Heart left ventricle (tissue), 16 donors: ENCODE measurements around the gene ZCCHC3. TPM values are rescaled to one million over a fixed set of nuclear protein-coding genes. Genes with fewer than 3 reads are reported as not detected.
"Not testable (repeated sequence)": the region's sequence is repeated elsewhere in the genome, so short reads cannot be mapped to it uniquely, and the experiment has no call there.

Experiments
- ATAC-seq, 4 donors: fragments of 200-7000 bp; cut with Tn5 transposase; one replicate each; pipeline ENCODE4 v1.9.1; 2020 to 2022; ENCODE audit warnings: moderate library complexity in 4 of 4, mild to moderate bottlenecking in 3 of 4, moderate number of reproducible peaks in 1 of 4
- DNase-seq, 5 donors: peaks; one replicate each; pipeline ENCODE4 v3.0.0-alpha.2; 2020
- H3K27ac ChIP-seq, 12 donors: fragments of 200-600 bp; sonication (generic) in 4 of 12; one replicate each; pipeline versions ENCODE4 v1.5.0 to v1.8.0; 2016 to 2022; ENCODE audit warnings: mild to moderate bottlenecking in 2 of 12
- H3K27me3 ChIP-seq, 9 donors: fragments of 200-600 bp; sonication (generic) in 2 of 9; one replicate each; pipeline versions ENCODE4 v1.5.1 to v1.8.0; 2016 to 2022; ENCODE audit warnings: mild to moderate bottlenecking in 3 of 9
- H3K36me3 ChIP-seq, 9 donors: fragments of 200-600 bp; sonication (generic) in 2 of 9; one replicate each; pipeline versions ENCODE4 v1.5.0 to v1.8.0; 2018 to 2022; ENCODE audit warnings: mild to moderate bottlenecking in 2 of 9
- H3K4me1 ChIP-seq, 12 donors: fragments of 200-600 bp; sonication (generic) in 4 of 12; one replicate each; pipeline versions ENCODE4 v1.5.0 to v1.8.0; 2016 to 2022; ENCODE audit warnings: mild to moderate bottlenecking in 3 of 12
- H3K4me3 ChIP-seq, 12 donors: fragments of 200-600 bp; sonication (generic) in 4 of 12; one replicate each; pipeline versions ENCODE4 v1.5.0 to v1.8.0; 2017 to 2022; ENCODE audit warnings: mild to moderate bottlenecking in 9 of 12, moderate library complexity in 4 of 12
- H3K9me3 ChIP-seq, 12 donors: fragments of 200-600 bp; sonication (generic) in 4 of 12; one replicate each; pipeline versions ENCODE4 v1.5.0 to v1.8.0; 2016 to 2022; ENCODE audit warnings: mild to moderate bottlenecking in 1 of 12
- POLR2A ChIP-seq, 2 donors: fragments of 450-650 bp; IDR thresholded peaks; one replicate each; pipeline ENCODE4 v1.6.1; 2017; ENCODE audit warnings: antibody characterized with exemption in 2 of 2, mild to moderate bottlenecking in 2 of 2, moderate library complexity in 2 of 2
- WGBS, 4 donors: extraction: QIAGEN DNeasy Blood & Tissue Kit in 2 of 4; methylation state at CpG; one replicate each; pipeline versions ENCODE4 v1.1.5 to v1.1.7; 2013 to 2018; 5-methylcytosine and 5-hydroxymethylcytosine counted together
- intact Hi-C, 10 donors: fragments of 100-400 bp; cut with DNase I; formaldehyde crosslinking; loops; one replicate each; pipeline versions ENCODE4 v1.11.1 to v1.14.2; 2022
- polyA plus RNA-seq, 2 donors: library from polyadenylated mRNA; stranded (reverse); fragments of 200-250 nt; gene quantifications; one replicate each; pipeline ENCODE4 v1.2.3, GENCODE V29; 2013
- total RNA-seq, 9 donors: library from RNA; depleted of rRNA in 2 of 9; stranded (reverse); fragments of >200 nt in 2 of 9; fragmentation: NEBNext Ultra II Directional in 3 of 9; extraction: Animal tissue kit (Norgen Biotek cat#: 25700) in 3 of 9; gene quantifications; one replicate each; pipeline versions ENCODE4 v1.1.0 to v1.2.4, GENCODE V29; 2016 to 2023
- TF ChIP-seq, protein P1 (sequence below), 12 donors: fragments of 200-600 bp; sonication (generic) in 4 of 12; IDR thresholded peaks; one replicate each; pipeline versions ENCODE4 v1.5.0 to v1.8.0; 2018 to 2022; ENCODE audit warnings: antibody characterized with exemption in 12 of 12, mild to moderate bottlenecking in 5 of 12
- donor health status: ischemic (EF 13 %, LVEDD 7.1; RV severe dilation, severe dysfunction).
- donor health status: healthy with polysubstance abuse.
- donor health status: DM: no; HTN: yes; CAD: no.
- donor health status: DM: no; HTN: no; CAD: no.
- donor health status: ischemic (EF 25% LVEDD 6.9; RV normal size, moderate dysfunction).
- donor health status: ischemic (EF 25% LVEDD 5.7; RV mildly dilated, moderate dysfunction).
- donor health status: healthy.
- donor health status: DM: yes; HTN: yes; CAD: no.
- donor health status: ischemic (EF 35%, LVEDD 5.7; RV mildly dilated, moderate dysfunction).
- donor health status: nonischemic (EF 11% LVEDD 7.7; RV severe dilation, severe dysfunction).
- donor health status: DM: yes; HTN: yes; CAD: no.
- donor health status: PGD.
- donor health status: ischemic (EF 29% LVEDD 5.4; RV normal size, mild dysfunction).
- donor health status: nonischemic (EF 23%, LVEDD 6.1; RV moderate dilation, normal function).

ZCCHC3 gene
- total and polyA plus RNA-seq, 11 donors: 6.9 to 15.3 (median 9.6) TPM

DNA sequence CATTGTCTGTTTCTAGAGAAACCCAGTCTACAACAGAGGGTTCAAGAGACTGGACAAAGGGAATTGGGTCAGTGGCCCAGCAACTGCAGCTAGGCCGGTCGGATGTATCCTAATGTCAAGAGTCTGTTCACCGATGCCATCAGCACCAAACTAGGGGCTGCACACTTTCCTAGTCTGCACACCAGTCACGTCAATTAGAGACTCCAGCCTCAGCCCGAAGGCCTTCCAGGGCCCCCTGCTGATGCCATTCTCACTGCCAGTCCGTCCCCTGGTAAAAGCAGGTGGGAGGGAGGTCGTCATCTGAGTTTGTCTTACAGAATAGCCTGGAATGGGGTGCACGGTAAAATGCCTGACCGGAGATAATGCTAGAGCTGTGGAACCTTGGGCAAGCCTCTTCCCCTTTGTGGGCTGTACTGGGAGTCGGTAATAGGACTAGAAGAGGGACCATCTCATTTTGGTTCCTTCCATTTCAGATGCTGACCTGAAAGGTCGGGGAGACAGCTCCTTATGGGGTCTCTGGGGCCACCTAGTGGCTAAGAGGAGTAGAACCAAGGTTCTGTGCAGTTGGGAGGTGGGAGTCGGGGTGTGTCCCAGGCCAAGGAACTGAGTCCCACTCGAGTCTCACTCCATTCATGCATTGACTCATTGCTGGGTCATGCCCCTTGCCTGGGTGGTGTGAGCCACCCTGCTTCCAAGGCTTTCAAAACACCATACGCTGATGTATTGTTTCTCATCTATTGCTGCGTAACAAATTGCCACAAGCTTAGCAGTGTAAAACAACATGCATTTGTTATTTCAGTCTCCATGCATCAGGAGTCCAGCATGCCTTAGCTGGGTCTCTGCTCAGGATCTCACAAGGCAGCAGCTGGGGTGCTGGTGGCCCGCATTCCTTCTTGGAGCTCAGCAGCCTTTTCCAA lies 33.1 kb downstream of the ZCCHC3 start:
- H3K4me3 ChIP-seq: no peak overlapping the region
- 46 to 57% (median 51%) methylated on average over 16 of the region's 16 CpGs for WGBS, 4 donors
- DNase-seq (peak in 4 of 5 donors; percentile 47 to 57 (median 49)), ATAC-seq (peak; percentile 5 to 22 (median 14))
- intact Hi-C loops: loop anchor here in 7 of 10 donors (5.0 to 10.0 kb wide), 6 partner anchors 33 to 126 kb away; partner anchors contain the start of gene ZCCHC3 (in 1 of the 7)
- peak overlapping the region in 2 of 12 donors; percentile 5 to 94 for H3K27ac ChIP-seq
- peaks cover 0 to 37% (median 17%) of the 10 kb centered on the region in 12 donors for H3K4me1 ChIP-seq
- no peaks in the 10 kb centered on the region for H3K9me3 ChIP-seq
- H3K36me3 ChIP-seq: peaks cover 0 to 6% (median 0%) of the 10 kb centered on the region in 9 donors
- TF ChIP-seq, protein P1, sequence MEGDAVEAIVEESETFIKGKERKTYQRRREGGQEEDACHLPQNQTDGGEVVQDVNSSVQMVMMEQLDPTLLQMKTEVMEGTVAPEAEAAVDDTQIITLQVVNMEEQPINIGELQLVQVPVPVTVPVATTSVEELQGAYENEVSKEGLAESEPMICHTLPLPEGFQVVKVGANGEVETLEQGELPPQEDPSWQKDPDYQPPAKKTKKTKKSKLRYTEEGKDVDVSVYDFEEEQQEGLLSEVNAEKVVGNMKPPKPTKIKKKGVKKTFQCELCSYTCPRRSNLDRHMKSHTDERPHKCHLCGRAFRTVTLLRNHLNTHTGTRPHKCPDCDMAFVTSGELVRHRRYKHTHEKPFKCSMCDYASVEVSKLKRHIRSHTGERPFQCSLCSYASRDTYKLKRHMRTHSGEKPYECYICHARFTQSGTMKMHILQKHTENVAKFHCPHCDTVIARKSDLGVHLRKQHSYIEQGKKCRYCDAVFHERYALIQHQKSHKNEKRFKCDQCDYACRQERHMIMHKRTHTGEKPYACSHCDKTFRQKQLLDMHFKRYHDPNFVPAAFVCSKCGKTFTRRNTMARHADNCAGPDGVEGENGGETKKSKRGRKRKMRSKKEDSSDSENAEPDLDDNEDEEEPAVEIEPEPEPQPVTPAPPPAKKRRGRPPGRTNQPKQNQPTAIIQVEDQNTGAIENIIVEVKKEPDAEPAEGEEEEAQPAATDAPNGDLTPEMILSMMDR (IDR thresholded peaks at IDR 0.05): peak; percentile 76 to 90 (median 86)
- no peak for TF ChIP-seq POLR2A (IDR thresholded peaks at IDR 0.05)
- H3K27me3 ChIP-seq: peaks cover 0 to 5% (median 0%) of the 10 kb centered on the region in 9 donors

DNA sequence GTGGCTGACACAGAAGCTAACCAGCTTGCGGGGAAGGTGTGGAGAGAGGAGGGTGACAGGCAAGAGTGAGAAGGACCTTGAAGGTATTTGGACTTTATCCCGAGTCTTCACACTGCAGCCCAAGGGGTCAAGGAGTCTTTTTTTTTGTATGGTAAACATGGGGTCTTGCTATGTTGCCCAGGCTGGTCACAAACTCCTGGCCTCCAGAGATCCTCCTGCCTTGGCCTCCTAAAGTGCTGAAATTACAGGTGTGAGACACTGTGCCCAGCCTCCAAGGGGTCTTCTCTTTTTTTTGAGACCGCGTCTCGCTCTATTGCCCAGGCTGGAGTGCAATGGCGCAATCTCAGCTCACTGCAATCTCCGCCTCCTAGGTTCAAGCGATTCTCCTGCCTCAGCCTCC lies 37.2 kb downstream of the ZCCHC3 start:
- peaks cover 0 to 6% (median 0%) of the 10 kb centered on the region in 9 donors for H3K36me3 ChIP-seq
- H3K27me3 ChIP-seq: no peaks in the 10 kb centered on the region
- H3K4me1 ChIP-seq: peaks cover 0 to 12% (median 4%) of the 10 kb centered on the region in 12 donors
- no peak for ATAC-seq
- TF ChIP-seq, protein P1 (IDR thresholded peaks at IDR 0.05): no peak
- TF ChIP-seq POLR2A (IDR thresholded peaks at IDR 0.05): no peak
- intact Hi-C loops: loop anchor here in 7 of 10 donors (5.0 to 10.0 kb wide), 6 partner anchors 37 to 130 kb away; partner anchors contain the start of gene ZCCHC3 (in 1 of the 7)
- H3K4me3 ChIP-seq: no peak overlapping the region
- H3K9me3 ChIP-seq: no peaks in the 10 kb centered on the region
- no peak overlapping the region for H3K27ac ChIP-seq
- no peak for DNase-seq
- WGBS, 4 donors: 93 to 97% (median 96%) methylated on average over 8 of the region's 8 CpGs

DNA sequence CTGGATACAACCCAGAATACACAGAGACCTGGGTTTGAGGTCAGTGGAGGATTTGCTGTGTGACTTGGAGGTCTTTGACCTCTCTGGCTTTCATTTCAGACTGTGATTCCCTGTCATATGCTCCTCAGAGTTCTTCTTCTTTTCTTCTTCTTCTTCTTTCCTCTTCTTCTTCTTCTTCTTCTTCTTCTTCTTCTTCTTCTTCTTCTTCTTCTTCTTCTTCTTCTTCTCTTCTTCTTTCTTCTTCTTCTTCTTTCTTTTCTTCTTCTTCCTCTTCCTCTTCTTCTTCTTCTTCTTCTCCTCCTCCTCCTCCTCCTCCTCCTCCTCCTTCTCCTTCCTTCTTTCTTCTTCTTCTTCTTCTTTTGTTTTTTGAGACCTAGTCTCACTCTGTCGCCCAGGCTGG lies 38.7 kb downstream of the ZCCHC3 start:
- H3K36me3 ChIP-seq, H3K4me1 ChIP-seq, H3K27me3 ChIP-seq, DNase-seq, ATAC-seq, H3K9me3 ChIP-seq, H3K27ac ChIP-seq, H3K4me3 ChIP-seq: not testable (repeated sequence)
- WGBS, 4 donors: 90 to 95% (median 94%) methylated on average over 1 of the region's 1 CpG
- intact Hi-C loops: loop anchor here in 5 of 10 donors (10.0 kb wide), 2 partner anchors 61 to 131 kb away; no protein-coding TSS in a partner anchor

DNA sequence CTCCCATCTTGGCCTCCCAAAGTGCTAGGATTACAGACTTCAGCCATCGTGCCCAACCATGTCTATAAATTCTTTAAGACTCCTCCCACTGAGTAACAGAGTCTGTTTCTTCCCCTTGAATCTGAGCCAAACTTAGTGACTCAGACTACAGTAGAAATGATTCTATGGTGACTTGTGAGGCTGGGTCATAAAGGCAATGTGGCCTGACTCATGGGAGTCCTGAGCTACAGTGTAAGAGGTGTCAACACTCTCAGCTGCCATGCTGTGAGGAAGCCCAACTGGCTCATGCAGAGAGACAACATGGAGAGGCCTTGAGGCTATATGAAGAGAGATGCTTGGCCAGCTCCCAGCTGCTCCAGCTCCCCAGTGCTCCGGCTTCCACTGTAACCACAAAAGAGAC lies 44.3 kb downstream of the ZCCHC3 start:
- Histone ChIP-seq H3K4me1 (peaks cover 0 to 22% (median 6%) of the 10 kb centered on the region in 12 donors), H3K4me3 (no peak overlapping the region), H3K27ac (no peak overlapping the region), H3K36me3 (peaks cover 0 to 14% (median 0%) of the 10 kb centered on the region in 9 donors), H3K27me3 (no peaks in the 10 kb centered on the region), H3K9me3 (peaks cover 0 to 7% (median 1%) of the 10 kb centered on the region in 12 donors)
- DNase-seq (no peak), ATAC-seq (no peak)
- 62 to 83% (median 70%) methylated on average over 2 of the region's 2 CpGs for WGBS, 4 donors
- no peak for TF ChIP-seq POLR2A (IDR thresholded peaks at IDR 0.05)
- TF ChIP-seq, protein P1 (IDR thresholded peaks at IDR 0.05): no peak
- intact Hi-C loops: no loop called here
